Ishikawa (cell line): ENCODE data around the gene ANK3.

Source experiments
- CEBPB ChIP-seq: IDR thresholded peaks from 2 replicates; pipeline ENCODE4 v1.6.1; 2012
- CREB1 ChIP-seq: IDR thresholded peaks from 2 replicates; pipeline ENCODE4 v1.6.1; 2012; ENCODE audit warnings: low read depth
- EGR1 ChIP-seq: IDR thresholded peaks from 2 replicates; pipeline ENCODE4 v1.6.1; 2012
- EP300 ChIP-seq: IDR thresholded peaks from 2 replicates; pipeline ENCODE4 v1.6.1; 2012; ENCODE audit warnings: borderline replicate concordance
- FOXM1 ChIP-seq: IDR thresholded peaks from 2 replicates; pipeline ENCODE4 v1.6.1; 2012; ENCODE audit warnings: low read depth, borderline replicate concordance
- NFIC ChIP-seq: IDR thresholded peaks from 2 replicates; pipeline ENCODE4 v1.6.1; 2012
- RAD21 ChIP-seq: IDR thresholded peaks from 2 replicates; pipeline ENCODE4 v1.6.1; 2012; ENCODE audit warnings: low read depth
- TAF1 ChIP-seq: IDR thresholded peaks from 2 replicates; pipeline ENCODE4 v1.6.1; 2012; ENCODE audit warnings: low read depth, mild to moderate bottlenecking
- TCF12 ChIP-seq: IDR thresholded peaks from 2 replicates; pipeline ENCODE4 v1.6.1; 2012; ENCODE audit warnings: low read depth
- TEAD4 ChIP-seq: IDR thresholded peaks from 2 replicates; pipeline ENCODE4 v1.6.1; 2012
- YY1 ChIP-seq: IDR thresholded peaks from 2 replicates; pipeline ENCODE4 v1.6.1; 2012; ENCODE audit warnings: low read depth
- ZBTB7A ChIP-seq: IDR thresholded peaks from 2 replicates; pipeline ENCODE4 v1.6.1; 2012; ENCODE audit warnings: low read depth
- TF ChIP-seq, protein P1 (sequence below): IDR thresholded peaks from 2 replicates; pipeline ENCODE4 v1.6.1; 2012
- TF ChIP-seq, protein P2 (sequence below): IDR thresholded peaks from 2 replicates; pipeline ENCODE4 v1.6.1; 2012; ENCODE audit warnings: low read depth, mild to moderate bottlenecking
- TF ChIP-seq, protein P3 (sequence below): IDR thresholded peaks from 2 replicates; pipeline ENCODE4 v1.6.1; 2012

Gene ANK3

DNA sequence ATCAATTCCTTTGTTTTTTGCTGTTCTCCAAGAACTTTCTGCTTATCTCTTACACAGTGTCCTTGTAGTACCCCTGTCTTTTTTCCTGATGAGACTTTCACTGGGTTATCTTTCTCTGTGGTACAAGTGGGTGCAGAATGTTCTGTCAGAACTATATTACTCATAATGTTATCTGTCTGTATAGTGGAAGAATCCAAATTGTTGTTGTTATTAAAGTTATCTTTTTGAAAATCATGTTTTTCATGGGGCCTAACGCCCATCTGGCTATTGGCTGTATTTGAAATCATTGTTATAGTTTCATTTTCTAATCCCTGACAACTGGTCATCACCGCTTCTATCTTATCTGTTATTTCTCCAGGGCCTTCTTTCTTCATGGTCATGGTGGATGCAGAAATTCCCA is 320.4 kb downstream of the ANK3 start:
- TF ChIP-seq TEAD4: no peak
- no peak for TF ChIP-seq FOXM1
- TF ChIP-seq, protein P1, sequence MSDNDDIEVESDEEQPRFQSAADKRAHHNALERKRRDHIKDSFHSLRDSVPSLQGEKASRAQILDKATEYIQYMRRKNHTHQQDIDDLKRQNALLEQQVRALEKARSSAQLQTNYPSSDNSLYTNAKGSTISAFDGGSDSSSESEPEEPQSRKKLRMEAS: no peak
- no peak for TF ChIP-seq EP300
- TF ChIP-seq TAF1: no peak
- TF ChIP-seq CREB1: no peak
- TF ChIP-seq TCF12: no peak
- TF ChIP-seq CEBPB: no peak
- TF ChIP-seq, protein P2, sequence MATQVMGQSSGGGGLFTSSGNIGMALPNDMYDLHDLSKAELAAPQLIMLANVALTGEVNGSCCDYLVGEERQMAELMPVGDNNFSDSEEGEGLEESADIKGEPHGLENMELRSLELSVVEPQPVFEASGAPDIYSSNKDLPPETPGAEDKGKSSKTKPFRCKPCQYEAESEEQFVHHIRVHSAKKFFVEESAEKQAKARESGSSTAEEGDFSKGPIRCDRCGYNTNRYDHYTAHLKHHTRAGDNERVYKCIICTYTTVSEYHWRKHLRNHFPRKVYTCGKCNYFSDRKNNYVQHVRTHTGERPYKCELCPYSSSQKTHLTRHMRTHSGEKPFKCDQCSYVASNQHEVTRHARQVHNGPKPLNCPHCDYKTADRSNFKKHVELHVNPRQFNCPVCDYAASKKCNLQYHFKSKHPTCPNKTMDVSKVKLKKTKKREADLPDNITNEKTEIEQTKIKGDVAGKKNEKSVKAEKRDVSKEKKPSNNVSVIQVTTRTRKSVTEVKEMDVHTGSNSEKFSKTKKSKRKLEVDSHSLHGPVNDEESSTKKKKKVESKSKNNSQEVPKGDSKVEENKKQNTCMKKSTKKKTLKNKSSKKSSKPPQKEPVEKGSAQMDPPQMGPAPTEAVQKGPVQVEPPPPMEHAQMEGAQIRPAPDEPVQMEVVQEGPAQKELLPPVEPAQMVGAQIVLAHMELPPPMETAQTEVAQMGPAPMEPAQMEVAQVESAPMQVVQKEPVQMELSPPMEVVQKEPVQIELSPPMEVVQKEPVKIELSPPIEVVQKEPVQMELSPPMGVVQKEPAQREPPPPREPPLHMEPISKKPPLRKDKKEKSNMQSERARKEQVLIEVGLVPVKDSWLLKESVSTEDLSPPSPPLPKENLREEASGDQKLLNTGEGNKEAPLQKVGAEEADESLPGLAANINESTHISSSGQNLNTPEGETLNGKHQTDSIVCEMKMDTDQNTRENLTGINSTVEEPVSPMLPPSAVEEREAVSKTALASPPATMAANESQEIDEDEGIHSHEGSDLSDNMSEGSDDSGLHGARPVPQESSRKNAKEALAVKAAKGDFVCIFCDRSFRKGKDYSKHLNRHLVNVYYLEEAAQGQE: no peak
- no peak for TF ChIP-seq ZBTB7A
- TF ChIP-seq, protein P3, sequence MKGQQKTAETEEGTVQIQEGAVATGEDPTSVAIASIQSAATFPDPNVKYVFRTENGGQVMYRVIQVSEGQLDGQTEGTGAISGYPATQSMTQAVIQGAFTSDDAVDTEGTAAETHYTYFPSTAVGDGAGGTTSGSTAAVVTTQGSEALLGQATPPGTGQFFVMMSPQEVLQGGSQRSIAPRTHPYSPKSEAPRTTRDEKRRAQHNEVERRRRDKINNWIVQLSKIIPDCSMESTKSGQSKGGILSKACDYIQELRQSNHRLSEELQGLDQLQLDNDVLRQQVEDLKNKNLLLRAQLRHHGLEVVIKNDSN: no peak
- no peak for TF ChIP-seq NFIC
- TF ChIP-seq YY1: no peak
- no peak for TF ChIP-seq EGR1
- TF ChIP-seq RAD21: no peak

DNA sequence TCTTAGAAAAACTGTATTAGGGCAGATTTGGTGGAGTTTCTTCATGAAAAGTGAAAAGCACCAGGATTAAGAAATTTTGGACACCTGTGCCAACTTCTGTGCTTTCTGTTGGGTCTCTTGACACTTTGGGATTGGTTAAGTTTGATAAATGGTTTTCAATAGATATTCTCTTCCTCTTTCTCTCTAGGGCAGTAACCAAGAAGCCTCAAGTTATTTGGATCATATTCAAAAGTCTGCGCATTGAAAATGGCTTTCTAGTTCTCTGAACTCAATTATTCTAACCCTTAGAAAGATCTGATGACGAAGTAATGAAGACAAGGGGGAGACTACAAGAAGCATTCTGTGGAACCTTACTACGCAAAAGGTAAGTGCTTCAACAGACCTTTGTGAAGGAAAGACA is 339.3 kb downstream of the ANK3 start:
- TF ChIP-seq, protein P2: no peak
- TF ChIP-seq CEBPB (no peak), EP300 (no peak), CREB1 (no peak), NFIC (no peak), TEAD4 (no peak), EGR1 (no peak), TAF1 (no peak), TCF12 (no peak), ZBTB7A (no peak), YY1 (no peak), FOXM1 (no peak)
- TF ChIP-seq, protein P3: no peak

DNA sequence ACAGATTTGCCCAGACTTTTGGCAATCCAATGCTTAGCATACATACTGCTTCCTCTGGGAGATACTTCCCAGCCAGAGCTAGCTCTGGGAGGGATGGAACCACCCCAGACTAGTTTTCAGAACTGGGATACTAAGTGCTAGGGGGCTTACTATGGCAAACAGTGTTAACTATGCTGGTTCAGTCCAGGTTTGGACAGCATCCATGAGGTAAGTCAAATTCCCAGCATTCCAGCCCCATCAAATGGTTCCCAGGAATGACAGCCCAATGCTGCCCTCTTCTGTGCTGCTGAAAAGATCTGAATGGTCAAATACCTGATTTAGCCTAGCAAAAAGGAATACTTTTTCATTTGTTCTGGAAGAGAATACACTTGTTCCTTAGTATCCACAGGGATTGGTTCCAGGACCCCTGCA is 341.6 kb downstream of the ANK3 start:
- TF ChIP-seq YY1 (no peak), RAD21 (peak; percentile 84), EP300 (no peak), ZBTB7A (no peak), CREB1 (no peak), TEAD4 (peak; percentile 97), TAF1 (no peak), TCF12 (no peak), FOXM1 (no peak), NFIC (no peak), EGR1 (no peak), CEBPB (no peak)
- TF ChIP-seq, protein P3: no peak
- TF ChIP-seq, protein P1: no peak
- TF ChIP-seq, protein P2: peak; percentile 19; the same call in 1 of the 2 replicates

DNA sequence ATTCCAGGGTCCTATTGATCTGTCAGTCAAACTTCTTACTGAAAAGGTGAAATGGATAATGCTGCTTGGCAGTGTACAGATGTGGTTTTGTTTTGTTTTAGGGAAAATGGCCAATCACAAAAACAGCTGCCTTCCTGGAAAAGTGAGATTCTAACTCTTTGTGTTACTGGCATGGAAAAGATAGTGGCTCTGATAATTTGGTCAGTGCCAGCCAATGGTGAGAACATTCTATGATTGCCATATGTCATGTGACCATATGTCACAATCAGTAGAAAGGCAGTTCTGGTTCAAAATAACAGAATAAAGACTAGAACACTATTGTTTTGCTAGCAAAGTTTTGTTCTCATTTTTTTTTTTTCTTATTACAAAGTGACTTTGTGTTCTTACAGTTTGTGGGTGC is 344.1 kb downstream of the ANK3 start:
- TF ChIP-seq, protein P2: no peak
- TF ChIP-seq YY1: no peak
- no peak for TF ChIP-seq TEAD4
- no peak for TF ChIP-seq RAD21
- no peak for TF ChIP-seq NFIC
- no peak for TF ChIP-seq TAF1
- no peak for TF ChIP-seq EP300
- no peak for TF ChIP-seq CREB1
- TF ChIP-seq, protein P3: no peak
- TF ChIP-seq, protein P1: no peak
- no peak for TF ChIP-seq FOXM1
- TF ChIP-seq ZBTB7A: no peak
- no peak for TF ChIP-seq EGR1
- no peak for TF ChIP-seq TCF12
- no peak for TF ChIP-seq CEBPB
